Kidney tubule cell (primary cell): Measurements from ENCODE around the gene RHOF.
"Not testable (repeated sequence)": the region's sequence is repeated elsewhere in the genome, so short reads cannot be mapped to it uniquely, and the experiment has no call there.

Experiments
- DNase-seq: peaks from one replicate; pipeline ENCODE4 v3.0.0-alpha.2; 2018; ENCODE audit warnings: low spot score

The RHOF gene

DNA sequence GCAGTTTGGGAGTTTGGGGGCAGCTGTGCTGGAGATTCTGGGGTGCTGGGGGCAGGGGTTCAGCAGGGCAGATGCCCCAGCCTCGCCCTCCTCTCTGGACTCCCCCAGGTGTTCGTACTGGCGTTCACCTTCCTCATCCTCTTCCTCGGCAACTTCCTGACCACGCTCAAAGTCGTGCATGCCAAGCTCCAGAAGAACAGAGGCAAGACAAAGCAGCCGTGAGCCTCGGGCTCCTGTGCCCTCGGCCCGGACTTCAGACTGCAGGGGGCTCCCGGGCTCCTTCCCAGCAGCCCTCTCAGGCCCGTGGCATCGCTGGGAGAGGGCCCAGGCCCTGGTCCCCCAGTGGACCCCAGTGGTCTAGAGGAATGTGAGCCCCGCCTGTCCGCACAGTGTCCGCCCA is 18.0 kb downstream of the RHOF start:
- DNase-seq, result peak; percentile 62

- DNase-seq, result peak; percentile 87
These were observed 18.5 kb downstream of the RHOF start for GRCh38 chr12:121774968-121775474.

- DNase-seq, result peak; percentile 83
These were observed 20.3 kb downstream of the RHOF start for GRCh38 chr12:121773011-121773777.

GRCh38 chr12:121770813-121771625 is 22.5 kb downstream of the RHOF start:
- no peak for DNase-seq

DNA sequence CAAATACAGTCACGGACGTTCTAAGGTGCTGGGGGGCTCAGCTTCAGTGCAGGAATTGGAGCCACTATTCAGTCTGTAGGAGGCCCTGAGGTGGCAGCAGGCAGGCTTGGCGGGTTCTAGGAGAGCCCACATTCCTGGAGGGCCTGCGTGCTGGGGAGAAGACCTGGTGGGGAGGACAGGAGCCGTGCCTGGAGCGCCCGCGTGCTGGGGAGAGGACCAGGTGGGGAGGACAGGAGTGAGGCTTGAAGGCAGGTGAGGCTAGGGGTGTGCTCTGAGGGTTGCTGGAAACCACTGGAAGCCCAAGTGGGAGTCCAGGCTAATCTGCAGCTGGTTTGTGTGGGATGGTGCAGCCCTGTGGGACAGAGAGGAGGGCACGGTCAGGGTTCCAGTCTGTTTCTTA is 23.1 kb downstream of the RHOF start:
- DNase-seq, result no peak

DNA sequence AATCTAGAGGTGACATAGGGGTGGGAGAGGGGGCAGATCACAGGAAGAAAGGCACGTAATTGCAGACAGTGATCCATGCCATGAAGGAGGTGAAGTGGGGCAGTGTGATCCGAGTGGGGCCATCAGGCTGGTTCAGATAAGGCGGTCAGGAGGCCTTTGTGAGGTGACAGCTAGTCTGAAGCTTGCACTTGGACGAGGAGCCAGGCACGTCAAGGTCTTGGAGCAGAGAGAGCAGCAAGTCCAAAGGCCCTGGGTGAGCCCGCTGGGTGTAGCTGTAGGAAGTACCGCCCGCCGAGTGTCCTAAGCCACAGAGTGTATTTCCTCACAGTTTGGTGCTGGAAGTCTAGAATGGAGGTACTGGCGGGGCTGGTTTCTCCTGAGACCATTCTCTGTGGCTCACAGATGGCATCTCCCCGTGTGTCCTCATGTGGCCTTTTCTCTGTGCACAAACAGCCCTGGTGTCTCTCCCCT is 23.6 kb downstream of the RHOF start:
- DNase-seq, result no peak

DNA sequence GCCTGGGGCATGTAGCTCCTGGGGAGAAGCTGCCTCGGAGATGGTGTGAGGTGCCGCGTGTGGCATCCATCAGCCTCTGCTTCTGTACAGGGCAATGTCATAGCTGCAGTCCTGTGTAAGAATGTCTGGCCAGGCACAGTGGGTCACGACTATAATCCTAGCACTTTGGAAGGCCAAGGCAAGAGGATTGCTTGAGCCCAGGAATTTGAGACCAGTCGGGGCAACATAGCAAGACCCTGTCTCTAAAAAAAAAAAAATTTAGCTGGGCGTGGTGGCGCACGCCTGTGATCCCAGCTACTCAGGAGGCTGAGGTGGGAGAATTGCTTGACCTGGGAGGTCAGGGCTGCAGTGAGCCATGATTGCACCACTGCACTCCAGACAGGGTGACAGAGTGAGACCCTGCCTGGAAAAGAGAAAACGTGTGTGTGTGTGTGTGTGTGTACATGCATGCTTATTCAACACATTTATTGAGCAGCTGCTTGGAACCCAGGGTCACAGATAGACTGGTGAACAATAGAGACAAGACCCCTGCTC is 24.1 kb downstream of the RHOF start:
- DNase-seq, result no peak

DNA sequence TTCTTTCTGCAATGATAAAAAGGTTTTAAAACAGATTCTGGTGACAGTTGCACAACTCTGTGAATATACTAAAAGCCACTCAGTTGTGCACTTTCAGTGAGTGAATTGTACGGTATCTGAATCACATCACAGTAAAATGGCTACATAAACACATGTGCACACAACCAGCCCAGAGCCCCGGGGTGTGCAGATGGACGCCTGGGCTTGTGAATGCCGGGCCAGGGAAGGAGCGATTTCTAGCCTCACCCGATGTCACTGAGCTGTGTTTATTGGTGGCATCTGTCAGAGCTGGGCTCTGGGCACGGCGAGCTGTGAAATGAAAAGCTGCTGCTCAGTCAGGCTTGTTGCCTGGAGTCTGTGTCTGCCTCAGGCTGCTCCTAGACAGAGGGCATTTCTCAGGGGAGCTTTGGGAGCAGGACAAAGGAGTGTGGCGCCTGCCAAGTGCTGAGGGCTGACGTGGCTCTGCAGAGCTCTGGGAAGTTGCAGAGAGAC is 25.9 kb downstream of the RHOF start:
- peak; percentile 44 for DNase-seq

GRCh38 chr12:121766290-121767039 is 27.0 kb downstream of the RHOF start:
- no peak for DNase-seq

DNA sequence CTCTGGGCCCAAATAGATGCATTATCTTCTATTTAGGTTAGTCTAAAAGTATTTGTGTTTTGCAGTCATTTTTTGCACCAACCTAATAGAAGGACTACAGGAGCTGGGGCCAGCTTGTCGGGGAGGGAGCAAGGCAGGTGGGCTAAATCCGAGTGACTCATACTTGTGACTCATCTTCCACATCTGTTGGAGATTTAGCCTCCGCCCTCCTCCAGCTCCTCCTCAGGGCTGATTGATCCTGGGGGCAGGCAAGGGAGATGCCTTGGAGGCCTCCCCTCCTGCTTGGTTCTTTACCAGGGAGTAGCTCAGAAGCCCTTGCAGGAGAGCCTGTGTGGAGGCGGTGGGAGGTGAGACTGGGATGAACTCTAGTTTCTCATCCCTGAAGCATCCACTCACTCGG is 27.9 kb downstream of the RHOF start:
- DNase-seq, result peak; percentile 67

DNA sequence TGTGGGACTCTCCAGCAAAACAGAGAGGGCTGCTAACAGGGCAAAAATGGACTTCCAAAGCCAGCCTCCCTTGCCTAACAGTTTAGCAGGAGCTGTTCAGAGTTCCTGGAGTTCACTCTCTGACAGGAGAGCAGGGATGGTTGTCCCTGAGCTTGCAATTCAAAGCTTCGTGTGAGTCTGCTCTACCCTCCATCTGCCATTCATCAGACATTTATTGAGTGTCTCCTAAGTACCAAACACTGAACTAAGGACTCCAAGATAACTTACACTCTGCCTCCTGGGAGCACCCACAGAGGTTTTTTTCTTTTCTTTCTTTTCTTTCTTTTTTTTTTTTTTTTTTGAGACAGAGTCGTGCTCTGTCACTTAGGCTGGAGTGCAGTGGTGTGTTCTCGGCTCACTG is 28.7 kb downstream of the RHOF start:
- DNase-seq, result no peak

DNA sequence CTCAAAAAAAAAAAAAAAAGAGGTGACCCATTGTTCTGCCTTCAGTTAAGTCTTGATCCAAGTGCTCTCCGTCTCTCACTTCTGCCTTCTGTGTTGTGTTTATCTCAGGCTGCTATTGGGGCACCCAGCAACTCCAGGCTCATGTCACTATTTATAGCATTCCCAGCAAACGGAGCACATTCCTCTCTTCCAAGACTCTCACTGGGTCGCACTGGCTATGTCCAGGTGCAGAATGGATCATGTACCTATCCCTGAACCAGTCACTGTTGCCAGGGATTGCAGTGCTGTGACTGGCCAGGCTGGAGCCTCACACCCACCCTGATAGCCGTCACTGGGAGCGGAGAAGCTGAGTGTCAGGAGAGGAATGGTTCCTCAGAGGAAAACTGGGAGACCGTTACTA is 31.2 kb downstream of the RHOF start:
- no peak for DNase-seq

- DNase-seq, result not testable (repeated sequence)
These were observed 35.0 kb downstream of the RHOF start for GRCh38 chr12:121758536-121758935.

DNA sequence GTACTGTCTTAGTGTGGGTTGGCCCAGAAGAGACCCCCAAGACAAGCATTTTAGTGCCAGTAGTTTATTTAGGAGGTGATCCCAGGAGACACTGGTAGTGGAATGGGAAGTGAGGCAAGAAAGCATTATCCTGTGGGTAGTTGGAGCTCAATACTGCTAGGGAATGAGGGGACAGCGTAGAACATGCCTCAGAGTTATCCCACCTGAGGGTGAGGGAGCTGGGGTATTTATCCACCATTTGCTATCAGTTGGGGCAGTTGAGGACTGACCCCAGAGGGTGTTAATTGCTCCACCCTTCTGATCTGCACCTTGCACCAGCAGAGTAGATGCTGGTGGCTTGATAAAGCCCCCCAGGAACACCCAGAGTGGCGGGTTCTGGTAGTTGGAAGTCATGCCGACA is 37.9 kb downstream of the RHOF start:
- DNase-seq, result no peak

GRCh38 chr12:121754836-121755235 is 38.7 kb downstream of the RHOF start:
- DNase-seq, result no peak

- no peak for DNase-seq
These were observed 39.6 kb downstream of the RHOF start for GRCh38 chr12:121753844-121754264.

- no peak for DNase-seq
These were observed 41.6 kb downstream of the RHOF start for GRCh38 chr12:121751749-121752351.

DNA sequence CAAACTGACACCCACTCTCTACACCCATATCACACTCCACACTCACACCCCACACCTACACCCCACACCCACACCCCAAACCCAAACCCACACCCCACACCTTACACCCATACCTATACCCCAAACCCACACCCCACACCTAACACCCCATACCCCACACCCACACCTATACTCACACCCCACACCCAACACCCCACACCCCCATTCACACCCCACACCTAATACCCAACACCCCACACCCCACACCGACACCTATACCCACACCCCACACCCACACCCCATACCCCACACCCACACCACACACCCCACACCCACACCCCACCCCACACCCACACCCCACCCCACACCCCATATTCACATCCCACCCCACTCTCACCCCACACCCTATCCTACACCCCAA is 42.5 kb downstream of the RHOF start:
- DNase-seq, result no peak

DNA sequence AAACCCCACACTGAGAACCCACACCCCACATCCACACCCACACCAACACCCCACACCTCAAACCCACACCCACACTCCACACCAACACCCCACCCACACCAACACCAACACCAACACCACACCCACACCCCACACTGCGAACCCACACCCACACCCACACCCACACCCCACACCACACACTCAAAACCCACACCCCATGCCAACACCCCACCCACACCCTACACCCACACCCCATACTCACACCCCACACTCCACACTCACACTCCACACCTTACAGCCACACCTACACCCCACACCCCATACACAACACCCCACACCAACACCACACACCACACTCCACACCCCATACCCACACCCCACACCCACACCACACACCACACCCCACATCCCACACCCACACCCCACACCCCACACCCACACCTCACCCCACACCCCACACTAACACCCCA is 43.0 kb downstream of the RHOF start:
- no peak for DNase-seq

DNA sequence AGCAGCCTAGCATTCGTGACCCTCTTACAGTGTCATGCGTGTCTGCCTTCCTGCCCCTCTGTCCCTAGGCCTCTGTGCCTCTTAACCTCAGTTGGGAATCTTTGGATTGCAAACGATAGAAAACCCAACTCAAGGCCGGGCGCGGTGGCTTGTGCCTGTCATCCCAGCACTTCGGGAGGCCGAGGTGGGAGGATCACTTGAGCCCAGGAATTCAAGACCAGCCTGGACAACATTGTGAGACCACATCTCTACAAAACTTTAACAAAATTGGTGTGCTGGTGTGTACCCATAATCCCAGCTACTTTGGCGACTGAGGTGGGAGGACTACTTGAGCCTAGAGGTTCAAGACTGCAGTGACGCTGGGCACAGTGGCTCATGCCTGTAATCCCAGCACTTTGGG is 44.2 kb downstream of the RHOF start:
- DNase-seq, result no peak

- peak; percentile 93 for DNase-seq
These were observed 44.8 kb downstream of the RHOF start for GRCh38 chr12:121748571-121749265.
